Suprapubic skin (tissue), 4 donors: Measurements from ENCODE around the gene NHSL1.

Experiments
- EP300 ChIP-seq: sonication (generic); formaldehyde crosslinking; IDR thresholded peaks from one replicate; pipeline ENCODE4 v1.6.1; 2017; ENCODE audit warnings: antibody characterized with exemption
- POLR2AphosphoS5 ChIP-seq, 3 donors: sonication (generic); formaldehyde crosslinking; IDR thresholded peaks; one replicate each; pipeline ENCODE4 v1.6.1; 2017; ENCODE audit warnings: antibody characterized with exemption in 3 of 3
- TF ChIP-seq, protein P1 (sequence below), 2 donors: fragments of 200-600 bp in 1 of 2; fragments of 450-650 bp in 1 of 2; sonication (generic) in 1 of 2; IDR thresholded peaks; one replicate each; pipeline ENCODE4 v1.5.1; 2016 to 2019; ENCODE audit warnings: antibody characterized with exemption in 2 of 2, mild to moderate bottlenecking in 1 of 2, moderate library complexity in 1 of 2

DNA sequence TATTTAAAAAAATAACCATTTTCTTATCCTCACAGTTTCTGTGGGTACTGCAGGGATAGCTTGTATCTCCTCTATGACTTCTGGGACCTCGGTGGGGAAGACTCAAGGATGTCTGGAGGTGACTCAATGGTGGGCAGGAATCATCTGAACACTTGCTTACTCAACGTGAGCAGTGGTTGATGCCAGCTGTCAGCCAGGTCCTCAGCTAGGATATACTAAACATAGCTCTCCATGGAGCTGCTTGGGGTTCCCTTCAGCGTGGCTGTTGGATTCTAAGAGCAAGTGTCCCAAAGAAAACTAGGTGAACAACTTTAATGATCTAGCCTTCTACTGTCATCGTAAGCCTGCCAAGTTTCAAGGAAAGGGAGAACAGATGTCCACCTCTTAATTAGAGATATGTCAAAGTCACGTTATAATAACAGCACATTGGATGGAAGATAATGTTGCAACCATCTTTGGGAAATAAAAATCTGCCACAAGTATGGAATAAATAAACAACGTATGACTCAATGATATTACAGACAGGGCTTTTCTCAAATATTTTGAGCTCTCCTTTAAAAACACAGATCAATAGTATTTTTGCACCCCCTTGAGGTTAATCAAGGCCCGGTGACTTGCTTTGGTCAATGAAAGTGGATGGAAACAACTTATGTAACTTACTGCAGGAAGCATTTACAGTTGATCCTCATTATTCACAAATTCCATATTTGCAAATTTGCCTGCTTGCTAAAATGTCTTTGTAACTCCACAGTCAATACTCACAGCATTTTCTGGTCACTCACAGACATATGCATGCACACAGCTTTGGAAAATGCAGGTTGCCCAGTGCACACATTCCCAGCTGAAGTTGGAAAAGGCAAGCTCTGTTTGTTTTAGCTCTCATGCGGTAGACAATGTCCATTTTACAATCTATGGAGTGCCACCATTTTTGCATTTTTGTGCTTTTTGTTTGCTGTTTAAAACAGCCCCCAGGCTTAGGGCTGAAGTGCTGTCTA lies 101.9 kb downstream of the NHSL1 start:
- no peak for TF ChIP-seq POLR2AphosphoS5 (IDR thresholded peaks at IDR 0.05)
- TF ChIP-seq EP300 = no peak
- TF ChIP-seq, protein P1, sequence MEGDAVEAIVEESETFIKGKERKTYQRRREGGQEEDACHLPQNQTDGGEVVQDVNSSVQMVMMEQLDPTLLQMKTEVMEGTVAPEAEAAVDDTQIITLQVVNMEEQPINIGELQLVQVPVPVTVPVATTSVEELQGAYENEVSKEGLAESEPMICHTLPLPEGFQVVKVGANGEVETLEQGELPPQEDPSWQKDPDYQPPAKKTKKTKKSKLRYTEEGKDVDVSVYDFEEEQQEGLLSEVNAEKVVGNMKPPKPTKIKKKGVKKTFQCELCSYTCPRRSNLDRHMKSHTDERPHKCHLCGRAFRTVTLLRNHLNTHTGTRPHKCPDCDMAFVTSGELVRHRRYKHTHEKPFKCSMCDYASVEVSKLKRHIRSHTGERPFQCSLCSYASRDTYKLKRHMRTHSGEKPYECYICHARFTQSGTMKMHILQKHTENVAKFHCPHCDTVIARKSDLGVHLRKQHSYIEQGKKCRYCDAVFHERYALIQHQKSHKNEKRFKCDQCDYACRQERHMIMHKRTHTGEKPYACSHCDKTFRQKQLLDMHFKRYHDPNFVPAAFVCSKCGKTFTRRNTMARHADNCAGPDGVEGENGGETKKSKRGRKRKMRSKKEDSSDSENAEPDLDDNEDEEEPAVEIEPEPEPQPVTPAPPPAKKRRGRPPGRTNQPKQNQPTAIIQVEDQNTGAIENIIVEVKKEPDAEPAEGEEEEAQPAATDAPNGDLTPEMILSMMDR (IDR thresholded peaks at IDR 0.05) = no peak
